HepG2 (cell line): Measurements from ENCODE around the gene FGF3. TPM values are rescaled to one million over a fixed set of nuclear protein-coding genes. Genes with fewer than 3 reads are reported as not detected.
A peak's percentile ranks its signal among the peaks of the same experiment; 100 is the strongest.

ENCODE experiments used
- CREBL2 ChIP-seq: sonication (generic); formaldehyde crosslinking; IDR thresholded peaks from 2 replicates; pipeline ENCODE4 v1.8.1; 2023; ENCODE audit warnings: missing genetic modification reagents, mild to moderate bottlenecking, borderline replicate concordance
- CTCF ChIP-seq: sonication (generic); formaldehyde crosslinking; IDR thresholded peaks from 2 replicates; pipeline ENCODE4 v1.5.0; 2020; ENCODE audit warnings: mild to moderate bottlenecking, missing genetic modification reagents, moderate library complexity
- HDAC2 ChIP-seq: sonication (generic); formaldehyde crosslinking; IDR thresholded peaks from 2 replicates; pipeline ENCODE4 v1.4.0; 2020; ENCODE audit warnings: missing genetic modification reagents
- ISX ChIP-seq: sonication (generic); formaldehyde crosslinking; conservative IDR thresholded peaks from 2 replicates; pipeline ENCODE4 v1.5.0; 2020; ENCODE audit warnings: missing genetic modification reagents
- NFIB ChIP-seq: sonication (generic); formaldehyde crosslinking; IDR thresholded peaks from 2 replicates; pipeline ENCODE4 v1.9.0; 2021; ENCODE audit warnings: missing genetic modification reagents, mild to moderate bottlenecking, borderline replicate concordance
- THRA ChIP-seq: sonication (generic); formaldehyde crosslinking; IDR thresholded peaks from 2 replicates; pipeline ENCODE4 v1.4.0; 2020; ENCODE audit warnings: missing genetic modification reagents, borderline replicate concordance
- XRCC5 ChIP-seq: fragments of 200-400 bp; formaldehyde crosslinking; optimal IDR thresholded peaks from 2 replicates; pipeline ENCODE3; 2017; ENCODE audit warnings: mild to moderate bottlenecking, low read length
- ZNF337 ChIP-seq: sonication (generic); formaldehyde crosslinking; IDR thresholded peaks from 2 replicates; pipeline ENCODE4 v1.5.1; 2020; ENCODE audit warnings: missing genetic modification reagents, low read depth, mild to moderate bottlenecking, borderline replicate concordance
- ZNF382 ChIP-seq: sonication (generic); formaldehyde crosslinking; IDR thresholded peaks from 2 replicates; pipeline ENCODE4 v1.5.0; 2020; ENCODE audit warnings: missing genetic modification reagents, mild to moderate bottlenecking, borderline replicate concordance
- ZNF407 ChIP-seq: sonication (generic); formaldehyde crosslinking; IDR thresholded peaks from one replicate; pipeline ENCODE4 v1.5.1; 2020; ENCODE audit warnings: mild to moderate bottlenecking, missing genetic modification reagents; ENCODE audit errors: not compliant biosample characterization
- ZSCAN5A ChIP-seq: sonication (generic); formaldehyde crosslinking; IDR thresholded peaks from 2 replicates; pipeline ENCODE4 v1.8.0; 2022; ENCODE audit warnings: mild to moderate bottlenecking, missing genetic modification reagents, borderline replicate concordance
- polyA plus RNA-seq, 8 experiments: library from polyadenylated mRNA; depleted of rRNA in 3 of 8; stranded (reverse) in 7 of 8; unstranded in 1 of 8; fragments of >200 nt; fragmentation: Illumina TruSeq in 4 of 8; extraction: Trizol in 4 of 8; gene quantifications; 2 replicates each; pipeline versions ENCODE4 v1.2.1 to v1.2.3, GENCODE V29; 2011 to 2016; ENCODE audit warnings: low read depth in 4 of 8, missing spikeins in 1 of 8, mixed read lengths in 1 of 8; ENCODE audit not compliant: insufficient read depth in 1 of 8
- total RNA-seq, 5 experiments: library from RNA; depleted of rRNA; stranded (reverse); fragments of >200 nt; fragmentation: Illumina TruSeq; extraction: Trizol; gene quantifications; 2 replicates each; pipeline ENCODE4 v1.2.3, GENCODE V29; 2016; ENCODE audit warnings: low read depth in 1 of 5

The FGF3 gene
- total and polyA plus RNA-seq, 2 of the 13 experiments (the other 11 are each of a cell fraction or from before 2014, with no cell fraction given) = not detected

- TF ChIP-seq ZSCAN5A (CRISPR knock-in tag) (no peak), ZNF407 (CRISPR knock-in tag) (no peak), HDAC2 (no peak), CREBL2 (CRISPR knock-in tag) (no peak), XRCC5 (peak; percentile 15), THRA (no peak), ISX (CRISPR knock-in tag) (no peak), ZNF382 (CRISPR knock-in tag) (no peak), NFIB (CRISPR knock-in tag) (no peak), CTCF (CRISPR knock-in tag) (peak; percentile 60), ZNF337 (CRISPR knock-in tag) (no peak)
Observed at GRCh38 chr11:69841859-69842698, 22.9 kb upstream of the FGF3 start (continued).
